Nephron (organoid): ENCODE data around the gene APBA1.

Experiments used
- H3K27ac Mint-ChIP-seq, 3 experiments: 2 replicates each; pipeline ENCODE4 v1.8.0; 2020; ENCODE audit warnings: mixed read lengths in 3 of 3, mild to moderate bottlenecking in 2 of 3, moderate library complexity in 1 of 3
- H3K27me3 Mint-ChIP-seq: 2 replicates; pipeline ENCODE4 v1.8.0; 2021; ENCODE audit warnings: low read depth, mild to moderate bottlenecking, moderate library complexity, mixed read lengths
- H3K36me3 Mint-ChIP-seq: 2 replicates; pipeline ENCODE4 v1.8.0; 2020; ENCODE audit warnings: low read depth, mixed read lengths
- H3K4me1 Mint-ChIP-seq: 2 replicates; pipeline ENCODE4 v1.8.0; 2020; ENCODE audit warnings: mixed read lengths
- H3K4me3 Mint-ChIP-seq, 3 experiments: 2 replicates each; pipeline ENCODE4 v1.8.0; 2020; ENCODE audit warnings: mild to moderate bottlenecking in 3 of 3, mixed read lengths in 3 of 3, moderate library complexity in 2 of 3
- H3K9me3 Mint-ChIP-seq: 2 replicates; pipeline ENCODE4 v1.8.0; 2020; ENCODE audit warnings: mixed read lengths
- CTCF ChIP-seq, 3 experiments: fragments of 200-600 bp; sonication (generic); IDR thresholded peaks; one replicate each; pipeline ENCODE4 v1.5.0; 2021; ENCODE audit warnings: antibody characterized with exemption in 3 of 3; ENCODE audit not compliant: unreplicated experiment in 3 of 3

APBA1 gene

GRCh38 chr9:69589156-69589555 is 83.0 kb downstream of the APBA1 start:
- H3K27me3 Mint-ChIP-seq, result peaks cover 4% of the 10 kb centered on the region
- no peaks in the 10 kb centered on the region for H3K36me3 Mint-ChIP-seq
- no peak overlapping the region for H3K27ac Mint-ChIP-seq
- H3K4me1 Mint-ChIP-seq, result peaks cover 25% of the 10 kb centered on the region
- no peak for TF ChIP-seq CTCF (IDR thresholded peaks at IDR 0.05; ENCODE audit: unreplicated experiment in 3 of 3)
- H3K9me3 Mint-ChIP-seq, result no peaks in the 10 kb centered on the region
- H3K4me3 Mint-ChIP-seq, result no peak overlapping the region

- H3K36me3 Mint-ChIP-seq, result no peaks in the 10 kb centered on the region
- H3K27me3 Mint-ChIP-seq, result peaks cover 4% of the 10 kb centered on the region
- peaks cover 2% of the 10 kb centered on the region for H3K4me1 Mint-ChIP-seq
- no peak for TF ChIP-seq CTCF (IDR thresholded peaks at IDR 0.05; ENCODE audit: unreplicated experiment in 3 of 3)
- H3K27ac Mint-ChIP-seq, result no peak overlapping the region
- no peaks in the 10 kb centered on the region for H3K9me3 Mint-ChIP-seq
- no peak overlapping the region for H3K4me3 Mint-ChIP-seq
These were observed 86.6 kb downstream of the APBA1 start for GRCh38 chr9:69585571-69585970.

GRCh38 chr9:69584759-69585158 is 87.4 kb downstream of the APBA1 start:
- H3K9me3 Mint-ChIP-seq, result no peaks in the 10 kb centered on the region
- H3K27me3 Mint-ChIP-seq, result no peaks in the 10 kb centered on the region
- H3K4me1 Mint-ChIP-seq, result peaks cover 10% of the 10 kb centered on the region
- H3K27ac Mint-ChIP-seq, result no peak overlapping the region
- TF ChIP-seq CTCF (IDR thresholded peaks at IDR 0.05; ENCODE audit: unreplicated experiment in 3 of 3), result no peak
- no peaks in the 10 kb centered on the region for H3K36me3 Mint-ChIP-seq
- no peak overlapping the region for H3K4me3 Mint-ChIP-seq

- Mint-ChIP-seq H3K36me3 (no peaks in the 10 kb centered on the region), H3K4me1 (peaks cover 17% of the 10 kb centered on the region), H3K4me3 (no peak overlapping the region), H3K27ac (no peak overlapping the region), H3K27me3 (peaks cover 4% of the 10 kb centered on the region), H3K9me3 (no peaks in the 10 kb centered on the region)
- no peak for TF ChIP-seq CTCF (IDR thresholded peaks at IDR 0.05; ENCODE audit: unreplicated experiment in 3 of 3)
These were observed 88.4 kb downstream of the APBA1 start for GRCh38 chr9:69583645-69584234.

- TF ChIP-seq CTCF (IDR thresholded peaks at IDR 0.05; ENCODE audit: unreplicated experiment in 3 of 3), result no peak
- Mint-ChIP-seq H3K36me3 (no peaks in the 10 kb centered on the region), H3K4me1 (peaks cover 17% of the 10 kb centered on the region), H3K4me3 (no peak overlapping the region), H3K9me3 (no peaks in the 10 kb centered on the region), H3K27me3 (peaks cover 4% of the 10 kb centered on the region), H3K27ac (no peak overlapping the region)
These were observed 89.5 kb downstream of the APBA1 start for GRCh38 chr9:69582544-69583297.

GRCh38 chr9:69582018-69582417 is 90.2 kb downstream of the APBA1 start:
- peaks cover 4% of the 10 kb centered on the region for H3K27me3 Mint-ChIP-seq
- H3K27ac Mint-ChIP-seq, result no peak overlapping the region
- no peak overlapping the region for H3K4me3 Mint-ChIP-seq
- H3K9me3 Mint-ChIP-seq, result no peaks in the 10 kb centered on the region
- H3K4me1 Mint-ChIP-seq, result peaks cover 17% of the 10 kb centered on the region
- H3K36me3 Mint-ChIP-seq, result no peaks in the 10 kb centered on the region
- TF ChIP-seq CTCF (IDR thresholded peaks at IDR 0.05; ENCODE audit: unreplicated experiment in 3 of 3), result no peak
